Naive thymus-derived CD4-positive, alpha-beta T cell (primary cell): ENCODE measurements around the gene SLC46A3. TPM values are rescaled to one million over a fixed set of nuclear protein-coding genes. Genes with fewer than 3 reads are reported as not detected.
"Not testable (repeated sequence)": the region's sequence is repeated elsewhere in the genome, so short reads cannot be mapped to it uniquely, and the experiment has no call there.

ENCODE experiments used
- ATAC-seq: fragments of 150-1000 bp; cut with Tn5 transposase; 2 replicates; pipeline ENCODE4 v1.10.0; 2021; ENCODE audit warnings: mild to moderate bottlenecking, moderate library complexity
- CTCF ChIA-PET: fragments of 350-600 bp; sonication (Branson Sonifier 250); formaldehyde crosslinking; loops from one replicate; lab custom pipeline; 2021; ENCODE audit warnings: antibody characterized with exemption; lab: Charles Lee
- POLR2A ChIA-PET: fragments of 350-600 bp; sonication (Branson Sonifier 250); formaldehyde crosslinking; loops from one replicate; lab custom pipeline; 2021; ENCODE audit warnings: antibody characterized with exemption, inconsistent platforms; lab: Charles Lee
- DNase-seq, 9 donors: peaks; one replicate each; pipeline versions ENCODE4 v3.0.0 to v3.0.0-alpha.2; 2020 to 2022; ENCODE audit warnings: mixed read lengths in 1 of 9
- H3K27ac ChIP-seq: one replicate; pipeline ENCODE4 v1.7.0; 2013; ENCODE audit warnings: mild to moderate bottlenecking, low read depth, low read length, moderate library complexity
- H3K27me3 ChIP-seq, 2 donors: one replicate each; pipeline ENCODE4 v1.7.0; 2013; ENCODE audit warnings: low read length in 2 of 2, mild to moderate bottlenecking in 2 of 2, moderate library complexity in 2 of 2; ENCODE audit not compliant: control insufficient read depth in 2 of 2, insufficient read depth in 2 of 2
- H3K36me3 ChIP-seq, 3 experiments: 1 replicate in 2 of 3; 2 replicates in 1 of 3; pipeline ENCODE4 v1.7.0; 2013; ENCODE audit warnings: low read length in 3 of 3, mild to moderate bottlenecking in 3 of 3, moderate library complexity in 1 of 3; ENCODE audit not compliant: insufficient read depth in 3 of 3, control insufficient read depth in 2 of 3
- H3K4me1 ChIP-seq, 2 donors: one replicate each; pipeline ENCODE4 v1.7.0; 2013; ENCODE audit warnings: low read length in 2 of 2, mild to moderate bottlenecking in 2 of 2, moderate library complexity in 1 of 2; ENCODE audit not compliant: control insufficient read depth in 2 of 2, insufficient read depth in 2 of 2
- H3K4me3 ChIP-seq: 2 replicates; pipeline ENCODE4 v1.7.0; 2013; ENCODE audit warnings: mild to moderate bottlenecking, low read length
- H3K9me3 ChIP-seq, 3 experiments: 1 replicate in 2 of 3; 2 replicates in 1 of 3; pipeline ENCODE4 v1.7.0; 2013; ENCODE audit warnings: low read length in 3 of 3; ENCODE audit not compliant: control insufficient read depth in 2 of 3
- H3K27ac Mint-ChIP-seq, 9 donors: one replicate each; pipeline ENCODE4 v1.8.0; 2020 to 2022; ENCODE audit warnings: mixed read lengths in 9 of 9, mild to moderate bottlenecking in 8 of 9, moderate library complexity in 5 of 9, inconsistent platforms in 2 of 9
- H3K27me3 Mint-ChIP-seq, 5 donors: one replicate each; pipeline ENCODE4 v1.8.0; 2021 to 2022; ENCODE audit warnings: mixed read lengths in 5 of 5, mild to moderate bottlenecking in 1 of 5
- H3K36me3 Mint-ChIP-seq, 5 donors: one replicate each; pipeline ENCODE4 v1.8.0; 2020 to 2022; ENCODE audit warnings: mixed read lengths in 5 of 5, mild to moderate bottlenecking in 3 of 5, inconsistent platforms in 1 of 5
- H3K4me1 Mint-ChIP-seq, 7 donors: one replicate each; pipeline ENCODE4 v1.8.0; 2020 to 2022; ENCODE audit warnings: mixed read lengths in 7 of 7, mild to moderate bottlenecking in 3 of 7, inconsistent platforms in 1 of 7
- H3K4me3 Mint-ChIP-seq, 10 donors: one replicate each; pipeline ENCODE4 v1.8.0; 2020 to 2022; ENCODE audit warnings: mild to moderate bottlenecking in 10 of 10, mixed read lengths in 10 of 10, moderate library complexity in 6 of 10, inconsistent platforms in 2 of 10
- H3K9me3 Mint-ChIP-seq, 11 donors: one replicate each; pipeline ENCODE4 v1.8.0; 2020 to 2022; ENCODE audit warnings: mixed read lengths in 11 of 11, mild to moderate bottlenecking in 4 of 11, inconsistent platforms in 1 of 11, moderate library complexity in 1 of 11
- intact Hi-C, 2 donors: fragments of 100-400 bp; cut with micrococcal nuclease; formaldehyde crosslinking; loops; one replicate each; pipeline ENCODE4 v1.15.1; 2023
- polyA plus RNA-seq, 2 donors: library from polyadenylated mRNA; unstranded; fragments of 300-500 nt; fragmentation: Illumina TruSeq; gene quantifications; one replicate each; pipeline ENCODE4 v1.2.3, GENCODE V29; 2021
- total RNA-seq, 6 experiments: library from RNA in 5 of 6; stranded (reverse) in 5 of 6; gene quantifications; 1 replicate in 5 of 6; 2 replicates in 1 of 6; pipeline ENCODE4 v1.2.3 and lab custom pipeline; 2021 to 2026

SLC46A3 gene
- total and polyA plus RNA-seq, 7 experiments from 2014 or later = 11.1 to 39.8 (median 21.8) TPM

- no peak overlapping the region for H3K4me3 Mint-ChIP-seq
- no peaks in the 10 kb centered on the region for H3K9me3 ChIP-seq
- no peak overlapping the region for H3K27ac Mint-ChIP-seq
- H3K27ac ChIP-seq = no peak overlapping the region
- H3K4me3 ChIP-seq = no peak overlapping the region
- H3K27me3 Mint-ChIP-seq = peaks cover 0 to 15% (median 0%) of the 10 kb centered on the region in 5 donors
- ChIA-PET CTCF (interaction anchor here (0.8 kb wide), 1 partner anchor 446 kb away, joined by 3 read pairs; no protein-coding TSS in a partner anchor), POLR2A (no interaction called here)
- no peaks in the 10 kb centered on the region for H3K36me3 Mint-ChIP-seq
- H3K4me1 ChIP-seq = no peaks in the 10 kb centered on the region
- DNase-seq (no peak), ATAC-seq (peak; percentile 29)
- H3K36me3 ChIP-seq = no peaks in the 10 kb centered on the region
- H3K27me3 ChIP-seq = no peaks in the 10 kb centered on the region
- intact Hi-C loops = no loop called here
- H3K4me1 Mint-ChIP-seq = no peaks in the 10 kb centered on the region
- H3K9me3 Mint-ChIP-seq = peaks cover 0 to 2% (median 0%) of the 10 kb centered on the region in 11 donors
Measured at GRCh38 chr13:28744091-28744536, 25.3 kb upstream of the SLC46A3 start.

DNA sequence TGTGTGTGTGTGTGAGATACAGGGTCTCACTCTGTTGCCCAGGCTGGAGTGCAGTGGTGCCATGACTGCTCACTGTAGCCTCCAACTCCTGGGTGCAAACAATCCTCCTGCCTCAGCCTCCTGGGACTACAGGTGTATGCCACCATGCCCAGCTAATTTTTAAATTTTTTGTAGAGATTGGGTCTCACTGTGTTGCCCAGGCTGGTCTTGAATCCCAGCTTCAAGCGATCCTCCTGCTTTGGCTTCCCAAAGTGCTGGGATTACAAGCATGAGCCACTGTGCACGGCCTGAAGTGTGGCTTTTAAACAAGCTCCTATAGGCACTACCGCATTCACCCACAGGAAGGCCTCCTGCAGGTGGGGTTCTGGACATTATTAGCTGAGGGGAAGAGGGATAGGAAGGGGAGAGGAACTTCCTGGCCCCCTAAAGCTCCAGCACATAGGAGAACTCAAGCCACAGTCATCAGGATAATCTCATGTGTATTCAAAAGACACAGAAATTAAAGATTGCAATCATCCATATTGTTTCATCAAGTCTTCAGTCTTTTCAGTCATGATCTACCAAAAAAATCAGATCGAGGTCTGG is 24.8 kb upstream of the SLC46A3 start:
- intact Hi-C loops = no loop called here
- no peak overlapping the region for H3K4me3 ChIP-seq
- ATAC-seq (no peak), DNase-seq (no peak)
- Mint-ChIP-seq H3K4me3 (no peak overlapping the region), H3K4me1 (no peaks in the 10 kb centered on the region), H3K27ac (no peak overlapping the region), H3K36me3 (no peaks in the 10 kb centered on the region), H3K9me3 (peaks cover 0 to 1% (median 0%) of the 10 kb centered on the region in 11 donors), H3K27me3 (peaks cover 0 to 15% (median 0%) of the 10 kb centered on the region in 5 donors)
- no peaks in the 10 kb centered on the region for H3K36me3 ChIP-seq
- H3K4me1 ChIP-seq = no peaks in the 10 kb centered on the region
- CTCF ChIA-PET = interaction anchor here (0.8 kb wide), 1 partner anchor 446 kb away, joined by 3 read pairs; no protein-coding TSS in a partner anchor
- POLR2A ChIA-PET = no interaction called here
- H3K27ac ChIP-seq = no peak overlapping the region
- no peaks in the 10 kb centered on the region for H3K27me3 ChIP-seq
- H3K9me3 ChIP-seq = no peaks in the 10 kb centered on the region

- no peak for DNase-seq
- Mint-ChIP-seq H3K4me1 (no peaks in the 10 kb centered on the region), H3K27ac (no peak overlapping the region), H3K9me3 (peaks cover 0 to 1% (median 0%) of the 10 kb centered on the region in 11 donors), H3K36me3 (no peaks in the 10 kb centered on the region), H3K4me3 (no peak overlapping the region), H3K27me3 (peaks cover 0 to 15% (median 0%) of the 10 kb centered on the region in 5 donors)
- Histone ChIP-seq H3K9me3 (no peaks in the 10 kb centered on the region), H3K36me3 (no peaks in the 10 kb centered on the region), H3K27ac (no peak overlapping the region), H3K4me3 (no peak overlapping the region), H3K27me3 (no peaks in the 10 kb centered on the region), H3K4me1 (no peaks in the 10 kb centered on the region)
- ChIA-PET POLR2A (no interaction called here), CTCF (interaction anchor here (0.8 kb wide), 1 partner anchor 445 kb away, joined by 3 read pairs; no protein-coding TSS in a partner anchor)
- intact Hi-C loops = no loop called here
- no peak for ATAC-seq
Measured at GRCh38 chr13:28743020-28743419, 24.2 kb upstream of the SLC46A3 start.

- H3K27me3 Mint-ChIP-seq = peaks cover 0 to 15% (median 0%) of the 10 kb centered on the region in 5 donors
- H3K4me1 Mint-ChIP-seq, intact Hi-C loops, CTCF ChIA-PET, H3K4me1 ChIP-seq, H3K36me3 ChIP-seq, POLR2A ChIA-PET, H3K27ac ChIP-seq, H3K27me3 ChIP-seq, H3K9me3 Mint-ChIP-seq, H3K36me3 Mint-ChIP-seq, H3K4me3 ChIP-seq, H3K4me3 Mint-ChIP-seq, H3K27ac Mint-ChIP-seq, ATAC-seq, H3K9me3 ChIP-seq, DNase-seq: not testable (repeated sequence)
Measured at GRCh38 chr13:28742445-28742844, 23.7 kb upstream of the SLC46A3 start.

- CTCF ChIA-PET = no interaction called here
- H3K9me3 ChIP-seq = no peaks in the 10 kb centered on the region
- no peak overlapping the region for H3K27ac Mint-ChIP-seq
- ATAC-seq (no peak), DNase-seq (no peak)
- no peak overlapping the region for H3K4me3 ChIP-seq
- POLR2A ChIA-PET = no interaction called here
- intact Hi-C loops = no loop called here
- H3K36me3 ChIP-seq = no peaks in the 10 kb centered on the region
- peaks cover 0 to 12% (median 0%) of the 10 kb centered on the region in 5 donors for H3K27me3 Mint-ChIP-seq
- H3K36me3 Mint-ChIP-seq = no peaks in the 10 kb centered on the region
- H3K4me1 ChIP-seq = no peaks in the 10 kb centered on the region
- no peak overlapping the region for H3K4me3 Mint-ChIP-seq
- peaks cover under 1 to 4% (median 3%) of the 10 kb centered on the region in 7 donors for H3K4me1 Mint-ChIP-seq
- H3K27ac ChIP-seq = no peak overlapping the region
- peaks cover 0 to 1% (median 0%) of the 10 kb centered on the region in 11 donors for H3K9me3 Mint-ChIP-seq
- no peaks in the 10 kb centered on the region for H3K27me3 ChIP-seq
Measured at GRCh38 chr13:28741084-28741491, 22.3 kb upstream of the SLC46A3 start.

DNA sequence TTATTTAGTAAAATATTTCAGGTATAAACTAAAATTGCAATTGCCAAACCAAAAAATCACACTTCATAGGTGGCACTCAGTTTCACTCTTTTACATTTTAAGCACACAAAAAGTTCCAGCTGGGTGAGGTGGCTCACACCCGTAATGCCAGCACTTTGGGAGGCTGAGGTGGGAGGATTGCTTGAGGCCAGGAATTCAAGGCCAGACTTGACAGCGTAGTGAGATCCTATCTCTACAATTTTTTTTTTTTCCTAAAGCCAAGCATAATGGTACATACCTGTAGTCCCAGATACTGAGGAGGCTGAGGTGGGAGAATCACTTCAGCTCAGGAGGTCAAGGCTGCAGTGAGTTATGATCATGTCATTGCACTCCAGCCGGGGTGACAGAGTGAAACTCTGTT is 20.6 kb upstream of the SLC46A3 start:
- intact Hi-C loops = no loop called here
- Mint-ChIP-seq H3K9me3 (peaks cover 0 to 1% (median 0%) of the 10 kb centered on the region in 11 donors), H3K4me1 (peaks cover 4 to 13% (median 7%) of the 10 kb centered on the region in 7 donors), H3K27me3 (peaks cover 0 to 4% (median 0%) of the 10 kb centered on the region in 5 donors), H3K27ac (no peak overlapping the region), H3K36me3 (no peaks in the 10 kb centered on the region), H3K4me3 (no peak overlapping the region)
- H3K4me1 ChIP-seq = no peaks in the 10 kb centered on the region
- ATAC-seq (no peak), DNase-seq (no peak)
- H3K9me3 ChIP-seq = no peaks in the 10 kb centered on the region
- POLR2A ChIA-PET = no interaction called here
- no peaks in the 10 kb centered on the region for H3K27me3 ChIP-seq
- H3K36me3 ChIP-seq = no peaks in the 10 kb centered on the region
- CTCF ChIA-PET = no interaction called here
- no peak overlapping the region for H3K27ac ChIP-seq
- H3K4me3 ChIP-seq = no peak overlapping the region
